NOMO-1 treated with dmso at 0.1 percent for 144 hours (cell line): ENCODE results near the gene OR52W1.
"Not testable (repeated sequence)": the region's sequence is repeated elsewhere in the genome, so short reads cannot be mapped to it uniquely, and the experiment has no call there.

ENCODE experiments used
- DNase-seq: peaks from one replicate; lab custom pipeline; 2025; ENCODE audit not compliant: unreplicated experiment; lab: John Stamatoyannopoulos, UW

OR52W1 gene

DNA sequence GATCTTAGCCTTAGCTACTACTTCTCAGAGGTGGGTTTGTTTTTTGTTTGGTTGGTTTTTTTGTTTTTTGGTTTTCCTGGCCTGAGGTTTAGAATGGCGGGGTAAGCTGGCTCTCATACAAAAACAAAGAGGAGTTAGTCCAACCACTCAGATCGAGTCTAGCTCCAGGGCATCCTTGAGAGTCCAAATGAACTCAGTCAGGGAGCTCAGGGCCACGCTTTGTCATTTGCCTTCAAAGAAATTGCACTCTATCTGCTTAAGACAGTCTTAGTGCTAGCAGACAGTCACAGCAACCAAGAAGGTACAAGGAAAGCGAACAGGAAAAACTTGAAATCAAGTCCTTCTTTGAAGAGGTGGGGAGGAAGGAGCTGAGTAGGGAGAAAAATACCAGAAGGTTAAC is 17.5 kb downstream of the OR52W1 start:
- DNase-seq = no peak

DNA sequence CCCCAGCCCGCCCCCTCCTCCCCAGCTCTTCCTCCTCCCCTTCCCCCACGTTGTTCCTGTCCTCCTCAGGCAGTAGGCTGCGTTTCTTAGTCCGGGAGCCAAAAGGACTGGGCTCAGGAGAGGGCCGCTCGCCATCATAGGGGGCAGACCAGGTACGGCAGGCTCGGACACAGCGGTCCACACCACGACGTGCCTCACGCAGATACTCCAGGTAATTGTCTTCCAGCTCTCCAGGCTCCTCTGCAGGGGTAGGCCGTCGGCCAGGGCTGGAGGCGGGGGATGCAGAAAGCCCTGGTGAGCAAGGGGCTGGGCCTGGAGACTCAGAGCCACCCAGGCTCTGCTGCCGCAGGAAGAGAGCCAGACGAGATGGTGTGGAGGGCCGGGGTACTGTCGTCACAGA is 18.7 kb downstream of the OR52W1 start:
- no peak for DNase-seq

- DNase-seq = no peak
Measured at GRCh38 chr11:6219359-6219758, 20.3 kb downstream of the OR52W1 start.

- DNase-seq = no peak
Measured at GRCh38 chr11:6223854-6224253, 24.8 kb downstream of the OR52W1 start.

DNA sequence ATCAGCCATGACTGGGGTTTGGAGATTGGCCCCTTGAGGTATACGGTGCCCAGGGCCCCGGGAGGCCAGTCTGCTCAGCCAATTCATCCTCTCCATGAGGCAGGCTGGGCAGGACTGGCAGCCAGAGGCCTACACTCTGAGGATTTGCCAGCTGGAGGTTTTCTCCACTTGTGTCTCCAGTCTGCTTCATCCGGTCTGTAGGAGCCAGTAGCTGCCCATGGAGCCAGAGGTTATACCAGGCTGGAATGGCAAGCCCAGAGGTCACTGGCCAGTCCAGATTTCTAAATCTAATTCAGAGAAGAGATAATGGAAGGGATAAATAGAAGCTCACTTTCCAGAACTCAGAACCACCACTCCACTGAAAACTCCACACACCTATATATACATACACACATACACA is 25.4 kb downstream of the OR52W1 start:
- no peak for DNase-seq

GRCh38 chr11:6225024-6225423 is 26.0 kb downstream of the OR52W1 start:
- DNase-seq = no peak

DNA sequence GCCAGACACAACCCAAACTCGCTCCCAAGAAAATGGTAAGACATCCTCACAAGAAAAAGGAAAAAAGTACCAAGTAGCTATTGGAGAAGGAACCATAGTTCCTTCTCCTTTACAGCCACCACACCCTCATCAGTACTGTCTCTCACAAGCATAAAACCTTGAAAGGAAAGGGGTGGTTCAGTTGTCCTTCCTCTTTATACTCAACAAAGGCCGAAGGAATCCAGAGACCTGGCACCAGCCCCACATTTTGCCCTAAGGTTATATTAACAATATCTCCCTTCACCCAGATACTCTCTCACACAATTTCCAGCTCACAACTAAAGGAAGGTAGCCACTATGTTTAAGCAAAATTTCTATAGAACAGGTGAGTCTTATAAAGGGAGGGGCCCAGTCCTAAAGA is 26.9 kb downstream of the OR52W1 start:
- DNase-seq = peak; percentile 62

- DNase-seq = no peak
Measured at GRCh38 chr11:6228520-6228919, 29.5 kb downstream of the OR52W1 start.

DNA sequence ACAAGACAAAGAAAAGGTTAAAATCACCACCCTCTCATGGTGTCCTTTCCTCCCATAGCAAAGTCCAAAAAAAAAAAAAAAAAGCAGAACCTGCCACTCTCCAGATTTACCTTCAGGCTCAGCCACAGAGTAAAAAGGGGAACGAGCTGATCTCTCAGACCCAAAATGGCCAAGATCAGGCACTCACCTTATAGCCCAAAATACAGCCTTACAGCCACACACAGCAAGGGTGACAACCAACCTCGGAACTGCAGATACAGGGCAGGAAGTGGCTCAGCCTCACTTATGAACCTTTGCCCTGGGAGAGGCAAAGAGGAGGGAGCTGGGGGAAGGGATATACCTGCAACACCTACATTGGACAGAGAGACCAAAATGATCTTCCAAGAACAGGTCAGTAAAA is 30.9 kb downstream of the OR52W1 start:
- DNase-seq = no peak

- DNase-seq = no peak
Measured at GRCh38 chr11:6232899-6233298, 33.9 kb downstream of the OR52W1 start.

- DNase-seq = no peak
Measured at GRCh38 chr11:6233984-6234386, 35.0 kb downstream of the OR52W1 start.

DNA sequence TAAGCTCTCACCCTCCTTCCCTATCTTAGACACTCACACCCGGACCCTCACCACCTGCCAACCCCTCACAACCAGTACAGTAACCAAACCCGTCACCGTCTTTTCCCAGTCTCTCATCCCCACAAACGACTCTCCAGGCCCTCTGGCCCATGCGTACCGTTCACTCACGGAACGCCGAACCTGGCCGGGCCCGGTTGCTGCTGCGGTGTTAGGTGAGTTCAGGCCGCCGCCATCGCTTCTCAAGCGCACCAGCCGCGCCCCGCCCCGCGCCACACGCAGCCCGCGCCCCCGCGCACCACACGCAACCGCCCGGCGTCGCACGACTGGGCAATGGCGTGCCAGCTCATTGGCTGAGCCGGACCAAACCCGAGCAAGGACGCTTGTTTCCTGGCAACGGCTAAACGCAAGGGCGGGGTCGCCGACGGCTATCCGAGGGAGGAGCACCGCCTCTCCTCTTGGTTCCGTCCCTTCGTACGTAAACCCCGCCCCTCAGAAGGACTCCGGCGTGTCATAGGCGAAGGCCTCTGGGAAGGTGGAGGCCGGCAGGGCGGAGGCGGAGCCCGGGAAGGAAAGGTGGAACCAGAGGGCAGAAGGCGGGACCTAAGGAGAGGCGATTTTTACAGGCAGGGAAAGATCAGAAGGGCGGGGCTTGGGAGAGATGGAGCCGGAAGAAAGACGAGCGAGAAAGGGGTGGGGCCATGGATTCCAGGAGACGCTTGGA is 35.5 kb downstream of the OR52W1 start, which contains the start of gene FHIP1B:
FHIP1B (minus strand) TSS at position 250 of the 721 bp plus-strand sequence. CDS start 10,120 bp downstream, outside the sequence.
- DNase-seq = peak; percentile 99

DNA sequence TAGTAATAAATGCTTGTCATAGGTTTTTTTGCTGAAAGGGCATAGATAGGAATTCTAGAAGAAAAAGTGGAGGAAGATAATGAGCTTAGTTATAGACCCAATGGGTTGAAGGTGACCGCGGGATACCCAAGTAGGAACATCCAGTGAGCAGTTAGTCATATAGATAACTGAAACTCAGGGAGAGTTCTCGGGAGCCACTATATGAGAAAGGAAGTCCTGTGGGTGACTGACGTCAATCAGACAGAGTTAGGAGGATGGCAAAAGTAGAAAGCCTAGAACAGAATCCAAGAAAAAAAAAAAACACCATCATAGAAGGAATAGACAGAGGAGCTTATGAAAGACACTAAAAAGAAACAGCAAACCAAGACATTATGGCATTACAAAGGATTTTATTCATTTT is 38.2 kb downstream of the OR52W1 start:
- DNase-seq = no peak

- no peak for DNase-seq
Measured at GRCh38 chr11:6237761-6238302, 38.8 kb downstream of the OR52W1 start.

- DNase-seq = no peak
Measured at GRCh38 chr11:6238902-6239301, 39.9 kb downstream of the OR52W1 start, which contains the start of gene CNGA4. TSS of gene CNGA4 (plus strand) at chr11:6239089. CDS start at chr11:6239207, 118 bp downstream.

- DNase-seq = no peak
Measured at GRCh38 chr11:6240139-6240538, 41.1 kb downstream of the OR52W1 start.

- no peak for DNase-seq
Measured at GRCh38 chr11:6240781-6241180, 41.8 kb downstream of the OR52W1 start.

GRCh38 chr11:6241316-6241715 is 42.3 kb downstream of the OR52W1 start:
- DNase-seq = no peak

- no peak for DNase-seq
Measured at GRCh38 chr11:6245536-6245935, 46.5 kb downstream of the OR52W1 start.

DNA sequence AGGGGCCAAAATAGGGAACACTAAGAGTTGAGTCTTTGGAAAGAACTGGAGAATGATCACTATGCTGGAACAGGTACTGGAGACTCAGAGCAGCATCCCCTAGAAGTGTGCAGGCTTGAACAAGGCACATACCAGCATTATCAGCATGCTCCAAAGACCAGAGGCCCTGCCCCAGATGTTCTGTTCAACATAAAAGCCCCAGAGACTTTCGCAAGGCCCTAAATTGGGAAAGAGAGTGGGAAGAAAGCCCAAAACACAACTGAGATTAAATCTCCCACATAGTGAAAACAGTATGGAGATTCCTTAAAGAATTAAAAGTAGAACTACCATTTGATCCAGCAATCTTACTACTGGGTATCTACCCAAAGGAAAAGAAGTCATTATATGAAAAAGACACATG is 49.2 kb downstream of the OR52W1 start:
- no peak for DNase-seq

- not testable (repeated sequence) for DNase-seq
Measured at GRCh38 chr11:6248897-6249296, 49.9 kb downstream of the OR52W1 start.
